CD4-positive, alpha-beta memory T cell (primary cell): ENCODE measurements around the gene CGB8. TPM values are rescaled to one million over a fixed set of nuclear protein-coding genes. Genes with fewer than 3 reads are reported as not detected.

Experiments
- microRNA-seq: library from miRNA; unstranded; fragments of <30 nt; microRNA quantifications from one replicate; pipeline ENCODE4 v1.2.0, GENCODE V29; 2021; ENCODE audit warnings: borderline replicate concordance, borderline number of aligned reads, borderline microRNAs expressed, mixed read lengths
- polyA plus RNA-seq, 2 donors: library from polyadenylated mRNA; unstranded; fragments of 300-500 nt; fragmentation: Illumina TruSeq; gene quantifications; one replicate each; pipeline ENCODE4 v1.2.3, GENCODE V29; 2021
- total RNA-seq, 2 experiments: library from RNA; stranded (reverse); gene quantifications; one replicate each; pipeline ENCODE4 v1.2.3, GENCODE V29; 2021

The CGB8 gene
- total and polyA plus RNA-seq, 4 experiments from 2014 or later, result not detected

Small RNA genes within 50 kb of the gene (microRNA-seq; reads per million reads assigned to microRNA genes)
- gene MIR6798, result not detected

Other genes starting within 250 kb of the CGB8 start
- gene BCAT2, start 238.1 kb downstream of the CGB8 start, total RNA-seq, result 10 to 100 TPM; 25.9 to 30.1 TPM
- gene BCAT2, start 238.1 kb downstream of the CGB8 start, polyA plus RNA-seq, result 10 to 100 TPM; 19.0 to 28.8 TPM
- gene HSD17B14, start 212.6 kb downstream of the CGB8 start, total RNA-seq, result under 1 TPM; 0.35 to 0.75 TPM
- gene HSD17B14, start 212.6 kb downstream of the CGB8 start, polyA plus RNA-seq, result 1 to 10 TPM in 1 of 2 donors, under 1 TPM in 1; 0.32 to 1.1 TPM
- 1 to 10 TPM; 2.8 to 6.6 TPM for gene PLEKHA4, start 180.5 kb downstream of the CGB8 start, total RNA-seq
- gene PLEKHA4, start 180.5 kb downstream of the CGB8 start, polyA plus RNA-seq, result 1 to 10 TPM; 2.3 to 7.5 TPM
- gene PPP1R15A, start 176.7 kb downstream of the CGB8 start, total RNA-seq, result 10 to 100 TPM; 67.0 to 69.8 TPM
- 10 to 100 TPM; 79.6 to 83.3 TPM for gene PPP1R15A, start 176.7 kb downstream of the CGB8 start, polyA plus RNA-seq
- not detected for gene TULP2, start 150.4 kb downstream of the CGB8 start, total RNA-seq
- not detected for gene TULP2, start 150.4 kb downstream of the CGB8 start, polyA plus RNA-seq
- gene NUCB1, start 148.8 kb downstream of the CGB8 start, total RNA-seq, result 100 to 1,000 TPM; 132 to 145 TPM
- 100 to 1,000 TPM in 1 of 2 donors, 10 to 100 TPM in 1; 65.3 to 126 TPM for gene NUCB1, start 148.8 kb downstream of the CGB8 start, polyA plus RNA-seq
- 1 to 10 TPM; 1.2 to 1.6 TPM for gene DHDH, start 115.4 kb downstream of the CGB8 start, total RNA-seq
- gene DHDH, start 115.4 kb downstream of the CGB8 start, polyA plus RNA-seq, result 1 to 10 TPM in 1 of 2 donors, under 1 TPM in 1; 0.60 to 1.2 TPM
- 100 to 1,000 TPM; 173 to 183 TPM for gene BAX, start 94.2 kb downstream of the CGB8 start, total RNA-seq
- gene BAX, start 94.2 kb downstream of the CGB8 start, polyA plus RNA-seq, result 10 to 100 TPM; 56.5 to 66.8 TPM
- 1,000 to 10,000 TPM; 1,304 to 1,371 TPM for gene FTL, start 83.8 kb downstream of the CGB8 start, total RNA-seq
- gene FTL, start 83.8 kb downstream of the CGB8 start, polyA plus RNA-seq, result 1,000 to 10,000 TPM; 3,537 to 4,474 TPM
- gene GYS1, start 55.8 kb downstream of the CGB8 start, total RNA-seq, result 10 to 100 TPM; 56.2 to 56.4 TPM
- 10 to 100 TPM; 30.6 to 31.4 TPM for gene GYS1, start 55.8 kb downstream of the CGB8 start, polyA plus RNA-seq
- 10 to 100 TPM; 27.9 to 28.5 TPM for gene RUVBL2, start 55.2 kb downstream of the CGB8 start, total RNA-seq
- 10 to 100 TPM; 48.6 to 51.9 TPM for gene RUVBL2, start 55.2 kb downstream of the CGB8 start, polyA plus RNA-seq
- gene LHB, start 32.0 kb downstream of the CGB8 start, total RNA-seq, result not detected
- under 1 TPM in 1 of 2 donors, not detected in 1; 0.49 TPM for gene LHB, start 32.0 kb downstream of the CGB8 start, polyA plus RNA-seq
- gene CGB3, start 24.8 kb downstream of the CGB8 start, total RNA-seq, result not detected
- gene CGB3, start 24.8 kb downstream of the CGB8 start, polyA plus RNA-seq, result not detected
- gene CGB2, start 17.2 kb downstream of the CGB8 start, total RNA-seq, result not detected
- gene CGB2, start 17.2 kb downstream of the CGB8 start, polyA plus RNA-seq, result not detected
- not detected for gene CGB1, start 12.2 kb downstream of the CGB8 start, total RNA-seq
- not detected for gene CGB1, start 12.2 kb downstream of the CGB8 start, polyA plus RNA-seq
- gene CGB5, start 5.3 kb downstream of the CGB8 start, total RNA-seq, result not detected
- not detected for gene CGB5, start 5.3 kb downstream of the CGB8 start, polyA plus RNA-seq
- not detected for gene CGB7, start 8.6 kb upstream of the CGB8 start, total RNA-seq
- not detected for gene CGB7, start 8.6 kb upstream of the CGB8 start, polyA plus RNA-seq
- gene NTF4, start 15.7 kb upstream of the CGB8 start, total RNA-seq, result not detected
- not detected for gene NTF4, start 15.7 kb upstream of the CGB8 start, polyA plus RNA-seq
- not detected for gene KCNA7, start 23.6 kb upstream of the CGB8 start, total RNA-seq
- gene KCNA7, start 23.6 kb upstream of the CGB8 start, polyA plus RNA-seq, result not detected
- 100 to 1,000 TPM; 675 to 689 TPM for gene SNRNP70, start 36.3 kb upstream of the CGB8 start, total RNA-seq
- 10 to 100 TPM; 31.5 to 55.2 TPM for gene SNRNP70, start 36.3 kb upstream of the CGB8 start, polyA plus RNA-seq
- gene LIN7B, start 65.3 kb upstream of the CGB8 start, total RNA-seq, result 10 to 100 TPM; 17.7 to 18.6 TPM
- gene LIN7B, start 65.3 kb upstream of the CGB8 start, polyA plus RNA-seq, result 1 to 10 TPM; 4.4 to 5.3 TPM
- gene C19orf73, start 70.0 kb upstream of the CGB8 start, total RNA-seq, result 1 to 10 TPM; 1.7 to 1.9 TPM
- gene C19orf73, start 70.0 kb upstream of the CGB8 start, polyA plus RNA-seq, result 1 to 10 TPM; 1.9 to 3.7 TPM
- 1 to 10 TPM; 4.0 to 4.5 TPM for gene PPFIA3, start 70.4 kb upstream of the CGB8 start, total RNA-seq
- under 1 TPM; 0.27 to 0.68 TPM for gene PPFIA3, start 70.4 kb upstream of the CGB8 start, polyA plus RNA-seq
- gene HRC, start 106.3 kb upstream of the CGB8 start, total RNA-seq, result not detected
- not detected for gene HRC, start 106.3 kb upstream of the CGB8 start, polyA plus RNA-seq
- under 1 TPM in 1 of 2 experiments, not detected in 1; 0.41 TPM for gene TRPM4, start 108.7 kb upstream of the CGB8 start, total RNA-seq
- gene TRPM4, start 108.7 kb upstream of the CGB8 start, polyA plus RNA-seq, result not detected